SKM-1 (cell line): ENCODE results near the gene NAA35.
A peak's percentile ranks its signal among the peaks of the same experiment; 100 is the strongest.
"Not testable (repeated sequence)": the region's sequence is repeated elsewhere in the genome, so short reads cannot be mapped to it uniquely, and the experiment has no call there.

Experiments
- DNase-seq: peaks from one replicate; lab custom pipeline; 2025; ENCODE audit not compliant: unreplicated experiment; lab: John Stamatoyannopoulos, UW

Gene NAA35

GRCh38 chr9:85940832-85941621, at the start of gene NAA35:
Gene NAA35 (plus strand): TSS chr9:85941146. CDS start chr9:85942160, 1,014 bp downstream.
- DNase-seq = peak; percentile 75

GRCh38 chr9:85892401-85892800, 48.5 kb upstream of the NAA35 start:
- no peak for DNase-seq

DNA sequence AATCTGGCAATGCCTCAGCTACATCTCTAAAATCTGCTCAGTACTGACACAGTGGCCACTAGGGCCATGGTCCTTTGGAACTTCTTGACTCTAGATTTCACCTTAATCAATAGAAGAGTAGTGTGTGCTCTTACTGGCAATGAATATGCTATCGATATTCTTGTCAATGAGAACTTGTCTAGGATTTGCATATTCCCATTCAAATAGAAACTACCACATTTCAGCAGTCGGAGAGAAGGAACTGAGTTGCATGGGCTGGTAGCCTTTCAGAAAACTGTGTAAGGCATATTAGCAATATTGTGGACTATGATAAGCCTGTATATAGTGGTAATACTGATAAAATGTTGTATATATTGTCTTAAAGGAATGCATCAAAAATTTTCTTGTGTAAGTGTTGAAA, 45.3 kb upstream of the NAA35 start:
- DNase-seq = no peak

- DNase-seq = peak; percentile 12
Observed at GRCh38 chr9:85897848-85898247, 43.1 kb upstream of the NAA35 start.

DNA sequence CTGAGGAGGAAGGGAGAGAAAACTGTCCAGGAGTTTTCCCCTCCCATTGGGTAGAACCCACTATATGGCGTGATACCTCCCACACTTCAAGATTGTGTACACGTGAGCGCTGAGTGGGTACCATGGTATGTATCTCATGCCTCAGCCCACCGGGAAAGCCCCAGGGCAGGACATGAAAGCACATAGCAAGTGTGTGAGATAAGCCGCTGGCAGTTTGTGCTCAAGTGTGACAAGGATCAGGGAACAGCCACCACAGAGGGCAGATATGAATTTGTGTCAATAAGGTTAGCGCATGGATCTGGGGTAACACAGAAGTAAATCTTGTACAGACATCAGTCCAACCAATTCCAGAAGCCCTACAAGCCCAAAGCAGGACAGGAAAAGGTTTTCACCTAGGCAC, 42.6 kb upstream of the NAA35 start:
- no peak for DNase-seq

GRCh38 chr9:85899388-85899787, 41.6 kb upstream of the NAA35 start:
- no peak for DNase-seq

DNA sequence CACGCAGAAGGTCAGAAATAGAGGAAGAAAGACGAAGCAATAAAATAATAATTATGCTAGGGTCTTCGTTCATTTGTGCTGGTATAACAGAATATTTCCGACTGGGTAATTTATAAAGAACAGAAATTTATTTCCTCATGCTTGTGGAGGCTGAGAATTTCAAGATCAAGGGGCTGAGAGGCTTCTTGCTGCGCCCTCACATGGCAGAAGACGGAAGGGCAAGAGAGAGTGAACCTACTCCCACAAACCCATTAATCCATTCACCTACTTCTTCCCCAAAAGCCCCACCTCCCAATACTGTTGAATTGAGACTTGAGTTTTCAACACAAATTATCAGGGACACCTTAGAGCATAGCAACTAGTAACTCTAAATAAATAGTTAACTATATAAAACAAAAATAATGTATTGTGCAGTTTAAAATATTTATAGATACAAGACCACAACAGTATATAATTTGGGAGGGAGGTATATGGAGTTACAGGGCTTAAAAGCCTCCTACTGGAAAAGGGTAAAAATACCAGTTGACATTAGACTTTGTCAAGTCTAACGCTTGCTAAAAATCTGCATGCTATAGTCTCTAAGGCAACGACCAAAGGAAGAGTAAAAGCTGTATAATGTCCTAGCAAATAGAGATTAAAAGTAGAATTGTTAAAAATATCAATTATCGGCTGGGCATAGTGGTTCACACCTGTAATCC, 40.3 kb upstream of the NAA35 start:
- peak; percentile 1 for DNase-seq

- DNase-seq = no peak
Observed at GRCh38 chr9:85904975-85905374, 36.0 kb upstream of the NAA35 start.

- no peak for DNase-seq
Observed at GRCh38 chr9:85905957-85906356, 35.0 kb upstream of the NAA35 start.

- DNase-seq = no peak
Observed at GRCh38 chr9:85909390-85909789, 31.6 kb upstream of the NAA35 start.

DNA sequence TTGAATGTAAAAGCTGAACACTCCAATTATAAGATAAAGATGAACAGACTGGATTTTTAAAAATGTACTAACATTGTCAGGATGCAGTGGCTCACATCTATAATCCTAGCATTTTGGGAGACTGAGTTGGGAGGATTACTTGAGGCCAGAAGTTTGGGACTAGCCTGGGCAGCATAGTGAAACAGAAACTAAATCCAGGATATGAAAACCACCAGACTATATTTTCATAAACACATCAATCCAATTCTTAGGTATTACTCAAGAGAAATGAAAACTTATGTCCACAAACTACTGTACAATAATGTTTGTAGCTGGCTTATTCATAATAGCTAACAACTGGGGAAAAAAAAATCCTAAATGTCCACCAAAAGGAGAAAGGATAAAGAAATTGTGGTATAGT, 26.8 kb upstream of the NAA35 start:
- DNase-seq = no peak

GRCh38 chr9:85917756-85918155, 23.2 kb upstream of the NAA35 start:
- no peak for DNase-seq

DNA sequence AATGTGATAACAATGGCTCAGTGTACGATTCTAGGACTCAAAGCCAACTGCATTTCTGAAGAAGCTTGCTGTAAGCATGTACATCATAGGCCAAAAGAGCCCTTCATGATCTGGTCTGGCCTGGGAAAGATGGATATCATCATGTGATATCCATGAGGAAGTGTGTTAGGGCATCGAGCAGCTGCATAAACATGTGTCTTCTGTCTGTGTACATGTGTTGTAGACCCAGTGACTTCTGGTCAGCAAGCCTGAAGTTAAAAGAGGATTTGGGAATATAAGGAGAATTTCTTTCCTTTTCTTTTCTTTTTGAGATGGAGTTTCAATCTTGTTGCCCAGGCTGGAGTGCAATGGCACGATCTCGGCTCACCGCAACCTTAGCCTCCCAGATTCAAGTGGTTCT, 15.5 kb upstream of the NAA35 start:
- no peak for DNase-seq

GRCh38 chr9:85927076-85927475, 13.9 kb upstream of the NAA35 start:
- DNase-seq = no peak

DNA sequence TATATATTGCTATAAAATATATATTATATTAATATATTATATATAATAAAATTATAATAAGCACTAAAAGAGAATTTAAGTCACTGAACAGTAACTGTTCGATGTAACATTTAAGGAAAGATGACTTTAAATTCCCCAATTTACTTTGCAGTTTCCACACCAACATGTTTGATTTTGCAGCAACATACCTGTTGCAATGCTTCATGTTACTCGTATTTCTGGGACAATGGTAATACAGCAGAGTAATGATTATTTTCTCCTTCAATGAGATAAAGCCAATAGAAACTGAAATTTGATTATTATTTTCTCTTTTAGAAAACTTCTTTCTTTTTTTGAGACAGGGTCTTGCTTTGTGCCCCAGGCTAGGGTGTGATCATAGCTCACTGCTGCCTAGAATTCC, 9.5 kb upstream of the NAA35 start:
- no peak for DNase-seq

DNA sequence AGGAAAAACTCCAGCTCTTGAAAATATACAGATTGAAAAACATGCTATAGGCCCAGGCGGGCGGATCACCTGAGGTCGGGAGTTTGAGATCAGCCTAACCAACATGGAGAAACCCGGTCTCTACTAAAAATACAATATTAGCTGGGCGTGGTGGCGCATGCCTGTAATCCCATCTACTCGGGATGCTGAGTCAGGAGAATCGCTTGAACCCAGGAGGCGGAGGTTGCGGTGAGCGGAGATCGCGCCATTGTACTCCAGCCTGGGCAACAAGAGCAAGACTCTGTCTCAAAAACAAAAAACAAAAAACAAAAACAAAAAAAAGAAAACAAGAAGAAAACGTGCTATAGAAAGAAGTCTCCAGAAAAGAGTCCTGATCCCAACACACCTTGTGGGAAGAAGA, 5.0 kb upstream of the NAA35 start:
- not testable (repeated sequence) for DNase-seq

- DNase-seq = no peak
Observed at GRCh38 chr9:85940275-85940831, 593 bp upstream of the NAA35 start.

DNA sequence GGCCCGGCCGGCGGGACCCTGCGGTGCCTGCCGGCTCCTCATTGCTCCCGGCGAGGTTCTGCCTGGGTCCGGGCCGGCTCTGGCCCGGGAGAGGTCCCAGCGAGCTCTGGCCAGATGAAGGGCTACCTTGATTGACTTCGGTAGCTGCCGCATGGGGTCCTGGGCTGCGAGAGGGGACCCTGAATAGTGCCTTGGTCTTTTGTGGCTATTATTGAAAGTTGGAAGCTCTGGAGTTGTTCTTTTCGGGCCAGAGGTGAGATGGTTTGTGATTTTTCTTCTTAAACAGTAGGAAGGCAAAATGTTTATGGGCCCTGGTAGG, 635 bp downstream of the NAA35 start:
- DNase-seq = no peak

- no peak for DNase-seq
Observed at GRCh38 chr9:85941966-85942912, 1.3 kb downstream of the NAA35 start.

- DNase-seq = no peak
Observed at GRCh38 chr9:85942913-85943709, 2.2 kb downstream of the NAA35 start.
